Measurements from ENCODE around the gene HOXD10.

DNA sequence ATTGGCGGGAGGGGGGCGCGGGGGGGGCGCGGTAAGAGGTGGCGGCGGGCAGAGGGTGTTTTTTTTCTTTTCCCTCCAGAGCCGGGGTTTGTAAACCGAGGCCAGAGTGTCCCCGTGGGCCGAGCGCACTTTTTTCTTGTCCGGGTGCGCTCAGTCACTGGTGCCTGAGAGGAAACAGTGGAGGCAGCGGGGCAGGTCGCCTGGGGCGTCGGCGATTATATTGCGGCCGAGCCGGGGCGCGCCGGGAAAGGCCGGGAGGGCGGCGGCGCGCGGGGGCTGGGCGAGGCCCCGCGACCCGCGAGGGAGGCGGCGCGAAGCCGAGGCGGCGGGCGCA is 13.2 kb downstream of the HOXD10 start:
- no peak for TF ChIP-seq EZH2 (IDR thresholded peaks at IDR 0.05)
- no peak for TF ChIP-seq POLR2AphosphoS5 (IDR thresholded peaks at IDR 0.05; ENCODE audit: borderline replicate concordance, low read depth, low read length)
- TF ChIP-seq FOXP2 (optimal IDR thresholded peaks at IDR 0.05; ENCODE audit: control extremely low read depth, extremely low read length, insufficient read depth) = no peak

Measured in SK-N-MC (cell line).